ENCODE results near the gene SEPTIN14. TPM values are rescaled to one million over a fixed set of nuclear protein-coding genes. Genes with fewer than 3 reads are reported as not detected.
"Not testable (repeated sequence)": the region's sequence is repeated elsewhere in the genome, so short reads cannot be mapped to it uniquely, and the experiment has no call there.

Gene SEPTIN14
- total RNA-seq, 1 donor from 2014 or later: 0.07 TPM

GRCh38 chr7:55787796-55788195 lies 74.8 kb downstream of the SEPTIN14 start:
- peaks cover 2% of the 10 kb centered on the region for H3K36me3 Mint-ChIP-seq
- no peaks in the 10 kb centered on the region for H3K27me3 Mint-ChIP-seq (ENCODE audit: low read depth)
- H3K4me3 Mint-ChIP-seq: no peak overlapping the region
- no peak for DNase-seq (ENCODE audit: low spot score in 2 of 2, unreplicated experiment in 2 of 2)
- peaks cover 39% of the 10 kb centered on the region for H3K9me3 Mint-ChIP-seq
- no peaks in the 10 kb centered on the region for H3K4me1 Mint-ChIP-seq
- no peak for TF ChIP-seq CTCF (IDR thresholded peaks at IDR 0.05; ENCODE audit: unreplicated experiment)
- H3K27ac Mint-ChIP-seq: no peak overlapping the region

GRCh38 chr7:55786901-55787300 lies 75.7 kb downstream of the SEPTIN14 start:
- H3K27ac Mint-ChIP-seq: no peak overlapping the region
- peaks cover 36% of the 10 kb centered on the region for H3K9me3 Mint-ChIP-seq

DNA sequence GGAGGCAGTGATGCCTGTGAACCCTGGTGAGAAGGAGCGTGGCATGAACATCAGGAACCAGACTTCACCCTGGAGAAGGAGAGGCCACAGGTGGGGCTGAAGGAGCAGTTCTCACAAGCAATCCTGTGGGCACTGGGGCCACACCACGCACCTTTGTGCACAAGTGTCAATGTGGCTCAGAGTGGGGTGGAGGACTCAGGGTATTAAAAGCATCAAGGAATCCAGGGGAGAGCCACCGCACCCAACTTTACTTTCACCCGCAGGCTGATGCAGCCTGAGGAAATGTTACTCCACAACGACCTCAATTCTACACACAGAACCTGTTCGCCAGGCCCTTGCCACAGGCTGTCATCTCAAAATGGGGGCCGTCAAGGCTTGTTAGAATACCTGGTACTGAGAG lies 77.1 kb downstream of the SEPTIN14 start:
- not testable (repeated sequence) for H3K36me3 Mint-ChIP-seq; H3K27me3 Mint-ChIP-seq (ENCODE audit: low read depth); H3K4me1 Mint-ChIP-seq; DNase-seq (ENCODE audit: low spot score in 2 of 2, unreplicated experiment in 2 of 2); H3K4me3 Mint-ChIP-seq; H3K27ac Mint-ChIP-seq
- H3K9me3 Mint-ChIP-seq: peaks cover 32% of the 10 kb centered on the region

More at GRCh38 chr7:55786901-55787300, 75.7 kb downstream of the SEPTIN14 start:
- DNase-seq (ENCODE audit: low spot score in 2 of 2, unreplicated experiment in 2 of 2): no peak
- Mint-ChIP-seq H3K27me3 (ENCODE audit: low read depth) (no peaks in the 10 kb centered on the region), H3K4me1 (no peaks in the 10 kb centered on the region), H3K36me3 (peaks cover 2% of the 10 kb centered on the region), H3K4me3 (no peak overlapping the region)
- no peak for TF ChIP-seq CTCF (IDR thresholded peaks at IDR 0.05; ENCODE audit: unreplicated experiment)

DNA sequence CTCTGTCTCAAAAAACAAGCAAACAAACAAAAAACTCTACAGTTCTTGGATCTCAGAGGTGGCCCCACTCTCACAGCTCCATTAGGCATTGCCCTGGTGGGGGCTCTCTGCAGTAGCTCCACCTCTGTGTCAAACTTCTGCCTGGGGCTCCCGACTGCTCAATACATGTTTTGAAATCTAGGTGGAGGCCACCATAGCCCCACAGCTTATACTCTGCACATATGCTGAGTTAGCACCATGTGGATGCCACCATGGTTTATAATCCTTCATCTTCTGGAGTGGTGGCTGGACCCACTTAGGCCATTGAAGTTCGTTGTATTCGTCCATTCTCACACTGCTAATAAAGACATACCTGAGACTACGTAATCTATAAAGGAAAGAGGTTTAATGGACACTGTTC lies 78.4 kb downstream of the SEPTIN14 start:
- no peak for DNase-seq (ENCODE audit: low spot score in 2 of 2, unreplicated experiment in 2 of 2)
- Mint-ChIP-seq H3K4me1 (no peaks in the 10 kb centered on the region), H3K27ac (no peak overlapping the region), H3K9me3 (peaks cover 41% of the 10 kb centered on the region), H3K4me3 (no peak overlapping the region), H3K27me3 (ENCODE audit: low read depth) (no peaks in the 10 kb centered on the region), H3K36me3 (peaks cover 2% of the 10 kb centered on the region)
- no peak for TF ChIP-seq CTCF (IDR thresholded peaks at IDR 0.05; ENCODE audit: unreplicated experiment)

DNA sequence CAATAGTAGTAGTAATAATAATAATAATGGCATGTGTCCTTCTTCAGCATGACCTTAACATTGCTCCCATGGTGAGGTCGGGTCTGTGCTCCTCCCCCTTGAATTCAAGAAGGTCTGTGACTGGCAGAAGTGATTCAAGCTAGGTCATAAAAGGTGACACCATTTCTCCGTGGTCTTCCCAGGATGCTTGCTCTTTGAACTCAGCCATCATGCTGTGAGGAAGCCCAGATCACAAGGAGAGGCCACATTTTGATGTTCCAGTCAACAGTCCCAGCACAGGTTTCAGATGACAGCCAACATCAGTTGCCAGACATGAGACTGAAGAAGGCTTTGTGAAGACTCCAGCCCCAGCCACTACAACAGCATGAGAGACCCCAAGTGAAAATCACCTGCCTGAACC lies 83.9 kb downstream of the SEPTIN14 start:
- Mint-ChIP-seq H3K27ac (no peak overlapping the region), H3K9me3 (peaks cover 34% of the 10 kb centered on the region), H3K4me3 (no peak overlapping the region), H3K4me1 (no peaks in the 10 kb centered on the region), H3K27me3 (ENCODE audit: low read depth) (no peaks in the 10 kb centered on the region), H3K36me3 (no peaks in the 10 kb centered on the region)
- DNase-seq (ENCODE audit: low spot score in 2 of 2, unreplicated experiment in 2 of 2): no peak
- TF ChIP-seq CTCF (IDR thresholded peaks at IDR 0.05; ENCODE audit: unreplicated experiment): no peak

GRCh38 chr7:55776196-55776595 lies 86.4 kb downstream of the SEPTIN14 start:
- Mint-ChIP-seq H3K9me3 (peaks cover 33% of the 10 kb centered on the region), H3K27ac (no peak overlapping the region), H3K4me3 (no peak overlapping the region), H3K27me3 (ENCODE audit: low read depth) (no peaks in the 10 kb centered on the region), H3K36me3 (no peaks in the 10 kb centered on the region), H3K4me1 (no peaks in the 10 kb centered on the region)
- no peak for TF ChIP-seq CTCF (IDR thresholded peaks at IDR 0.05; ENCODE audit: unreplicated experiment)
- no peak for DNase-seq (ENCODE audit: low spot score in 2 of 2, unreplicated experiment in 2 of 2)
